Renal cortical epithelial cell (primary cell): ENCODE results near the gene TP73. TPM values are rescaled to one million over a fixed set of nuclear protein-coding genes. Genes with fewer than 3 reads are reported as not detected.

Source experiments
- DNase-seq: peaks from one replicate; pipeline ENCODE4 v3.0.0-alpha.2; 2011; ENCODE audit warnings: low read depth
- total RNA-seq: library from RNA; depleted of rRNA; stranded (reverse); fragments of >200 nt; gene quantifications from 2 replicates; pipeline ENCODE4 v1.2.3, GENCODE V29; 2014

TP73 gene
- total RNA-seq, 1 donor from 2014 or later, result under 0.01 TPM

DNA sequence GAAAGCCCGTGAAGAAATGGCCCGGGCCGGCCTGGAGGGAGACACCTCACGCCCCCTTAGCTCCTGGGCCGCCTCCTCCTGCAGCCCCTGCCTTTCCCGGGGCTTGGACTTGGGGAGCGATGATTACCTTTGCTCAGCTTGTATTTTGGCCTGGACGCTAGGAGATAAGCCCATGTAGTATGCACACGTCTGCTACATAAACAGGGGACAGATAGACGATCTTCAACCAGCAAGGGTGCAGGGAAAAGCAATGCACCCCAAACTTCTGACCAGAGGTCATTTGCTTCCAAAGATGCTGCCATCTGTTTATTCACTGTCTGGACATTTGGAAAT lies 936 bp downstream of the TP73 start:
- DNase-seq, result no peak

DNA sequence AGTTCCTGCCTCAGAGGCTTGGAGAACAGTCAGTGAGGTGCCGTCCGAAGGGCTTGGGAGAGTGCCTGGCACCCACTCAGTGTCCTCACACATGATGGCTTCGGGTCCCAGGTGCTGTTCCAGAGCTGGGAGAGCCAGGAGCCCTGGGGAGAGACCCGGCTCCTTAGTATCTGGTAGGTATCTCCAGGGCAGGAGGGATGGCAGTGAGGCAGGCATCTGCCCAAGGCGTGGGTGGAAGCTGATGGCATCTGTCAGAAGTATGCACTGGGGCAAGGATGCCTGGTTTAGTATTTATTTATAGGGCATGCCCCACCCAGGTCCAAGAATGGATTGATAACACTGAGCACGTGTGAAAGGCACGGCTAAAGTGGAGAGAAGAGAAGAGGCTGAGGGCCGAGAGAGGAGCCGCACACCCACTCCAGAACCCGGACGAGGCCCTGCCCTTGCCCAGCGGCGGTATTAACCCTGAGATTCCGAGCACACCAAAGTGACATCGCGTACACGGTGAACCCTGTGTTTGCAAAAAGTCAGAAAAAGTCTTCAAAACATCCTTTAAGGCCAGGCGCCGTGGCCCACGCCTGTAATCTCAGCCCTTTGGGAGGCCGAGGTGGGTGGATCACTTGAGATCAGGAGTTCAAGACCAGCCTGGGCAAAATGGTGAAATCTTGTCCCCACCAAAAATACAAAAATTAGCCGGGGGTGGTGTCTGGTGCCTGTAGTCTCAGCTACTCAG lies 2.4 kb downstream of the TP73 start:
- no peak for DNase-seq

DNA sequence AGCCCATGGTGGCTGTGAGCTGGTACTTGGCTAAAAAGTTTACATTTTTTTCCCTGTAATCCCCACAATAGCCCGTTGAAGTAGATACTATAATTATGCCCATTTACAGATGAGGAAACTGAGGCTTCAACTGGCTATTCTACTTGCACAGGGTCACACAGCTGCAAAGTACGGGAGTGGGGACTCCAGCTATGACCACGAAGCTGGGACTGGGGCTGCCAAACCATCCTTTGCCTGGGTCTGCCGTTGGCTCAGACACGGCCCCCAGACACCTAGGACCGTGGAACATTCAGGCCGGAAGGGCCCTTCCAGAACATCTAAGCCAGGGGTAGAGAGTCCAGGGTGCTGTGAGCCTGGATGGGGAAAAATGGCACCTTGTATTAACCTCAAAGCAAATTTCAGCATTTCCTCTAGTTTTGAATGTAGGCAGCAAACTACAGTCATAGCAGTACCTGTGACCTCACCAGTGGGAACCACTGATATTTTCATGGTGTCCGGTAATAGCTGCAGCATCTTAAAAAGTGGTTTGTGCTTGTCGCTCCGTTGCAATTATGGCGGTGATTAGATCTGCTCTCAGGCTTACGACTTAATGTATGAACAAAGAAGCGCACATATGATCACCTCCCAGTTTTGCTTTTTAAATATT lies 4.3 kb downstream of the TP73 start:
- no peak for DNase-seq

DNA sequence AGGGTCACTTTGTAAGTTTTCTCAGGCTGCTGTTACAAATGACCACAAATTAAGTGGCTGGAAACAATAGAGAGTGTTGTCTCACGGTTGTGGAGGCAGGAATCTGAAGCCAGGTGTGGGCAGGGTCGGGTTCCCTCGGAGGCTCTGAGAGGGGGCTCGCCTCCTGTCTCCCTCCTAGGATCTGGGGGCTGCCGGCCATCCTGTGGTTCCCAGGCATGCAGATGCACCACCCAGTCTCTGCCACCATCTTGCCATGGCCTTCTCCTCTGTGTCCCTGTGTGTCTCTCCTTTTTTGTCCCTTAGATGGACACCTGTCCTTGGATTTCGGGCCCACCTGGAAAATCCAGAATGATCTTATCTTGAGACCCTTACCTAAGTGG lies 4.8 kb downstream of the TP73 start:
- DNase-seq, result no peak

DNA sequence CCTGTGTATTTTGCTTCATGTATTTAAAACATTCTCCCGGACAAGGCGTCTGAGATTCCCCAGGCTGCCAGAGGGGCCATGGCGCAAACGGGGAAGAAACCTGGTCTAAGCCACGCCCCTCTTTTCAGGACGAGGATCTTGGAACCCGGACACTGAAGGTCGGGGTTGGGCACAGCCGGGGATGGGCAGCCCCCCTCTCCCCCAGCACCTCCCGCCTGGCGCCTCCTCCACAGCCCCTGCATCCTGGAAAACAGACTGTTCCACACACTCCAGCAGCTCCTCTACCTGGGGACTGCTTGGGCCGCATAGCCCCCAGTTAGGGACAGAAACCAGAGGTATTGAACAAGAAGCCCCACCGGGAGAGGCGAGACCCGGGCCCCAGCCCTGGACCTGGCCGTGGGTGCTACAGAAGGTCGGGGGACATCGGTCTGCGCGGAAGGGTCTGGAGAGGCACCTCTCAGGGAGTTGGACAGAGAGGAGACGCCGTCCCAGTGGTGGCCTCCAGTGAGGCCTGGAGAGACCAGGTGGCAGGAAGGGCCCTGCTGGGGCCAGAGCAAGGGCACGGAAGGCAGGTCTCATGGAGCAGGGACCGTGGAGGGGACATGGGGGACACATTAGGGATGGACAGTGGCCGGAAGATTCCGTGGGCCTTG lies 5.4 kb downstream of the TP73 start:
- DNase-seq, result no peak

DNA sequence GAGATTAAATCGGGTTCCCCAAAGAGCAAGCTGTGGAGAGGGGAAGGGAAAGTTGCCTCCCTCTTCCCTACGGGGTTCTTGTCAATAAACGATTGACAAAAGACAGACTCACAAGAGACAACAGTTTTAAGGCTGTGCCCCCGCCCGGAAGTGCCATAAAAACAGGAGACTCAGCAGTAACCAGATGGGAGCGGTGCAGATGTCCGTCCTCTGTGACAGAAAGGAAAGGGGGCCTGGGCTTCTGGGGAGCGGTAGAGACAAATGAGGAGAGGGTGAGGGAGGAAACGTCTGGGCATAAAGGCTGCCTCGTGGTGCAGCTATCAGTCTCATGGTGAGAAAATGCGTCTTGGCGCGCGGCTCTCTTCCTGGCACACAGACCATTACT lies 5.9 kb downstream of the TP73 start:
- DNase-seq, result no peak

DNA sequence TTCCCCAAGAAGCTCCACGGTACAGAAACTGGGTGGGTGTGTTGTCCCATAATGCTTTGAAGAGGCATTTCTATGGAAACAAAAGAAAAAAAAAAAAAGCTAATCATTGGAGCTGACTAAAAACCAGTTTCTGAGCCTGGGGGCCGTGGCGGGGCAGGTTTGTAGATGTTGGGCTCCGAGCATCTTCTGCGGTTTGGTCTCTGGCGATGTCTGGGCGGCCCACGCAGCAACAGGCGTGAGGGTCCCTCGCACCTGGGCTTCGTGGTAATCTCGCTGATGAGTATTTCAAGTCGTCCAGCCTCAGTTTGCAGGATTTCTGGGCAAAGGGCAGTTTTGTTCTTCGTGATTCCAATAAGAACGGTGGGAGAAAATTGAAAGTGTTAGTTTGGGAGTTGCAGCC lies 6.8 kb downstream of the TP73 start:
- DNase-seq, result no peak

DNA sequence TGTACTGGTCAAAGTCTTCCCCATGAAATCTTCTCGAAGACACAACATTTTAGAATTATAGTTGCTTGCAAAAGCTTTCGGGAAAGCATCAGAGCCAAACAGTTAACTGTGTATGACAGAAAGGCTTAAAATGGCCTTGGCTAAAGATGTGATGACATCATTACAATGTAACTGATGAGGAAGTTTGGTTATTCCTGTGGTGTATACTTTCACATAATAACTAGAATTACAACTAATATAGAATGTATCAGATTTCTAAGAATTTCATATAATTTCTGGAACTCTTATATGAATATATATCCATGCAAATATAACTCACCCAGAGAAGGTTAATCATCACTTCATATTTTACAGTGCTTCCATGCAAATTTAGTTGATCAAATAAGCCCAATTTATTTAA lies 8.4 kb downstream of the TP73 start:
- no peak for DNase-seq

DNA sequence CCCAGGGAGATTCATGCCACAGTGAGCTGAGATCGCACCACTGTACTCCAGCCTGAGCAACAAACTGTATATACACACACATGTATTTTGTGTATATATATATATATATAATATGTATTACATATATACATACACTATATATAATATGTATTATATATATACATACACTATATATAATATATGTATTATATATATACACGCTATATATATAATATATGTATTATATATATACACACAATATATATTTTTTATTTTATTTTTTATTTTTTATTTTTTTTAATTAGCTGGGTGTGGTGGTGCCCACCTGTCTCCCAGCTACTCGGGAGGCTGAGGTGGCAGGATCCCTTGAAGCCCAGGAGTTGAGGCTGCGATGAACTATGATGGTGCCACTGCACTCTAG lies 9.3 kb downstream of the TP73 start:
- no peak for DNase-seq

DNA sequence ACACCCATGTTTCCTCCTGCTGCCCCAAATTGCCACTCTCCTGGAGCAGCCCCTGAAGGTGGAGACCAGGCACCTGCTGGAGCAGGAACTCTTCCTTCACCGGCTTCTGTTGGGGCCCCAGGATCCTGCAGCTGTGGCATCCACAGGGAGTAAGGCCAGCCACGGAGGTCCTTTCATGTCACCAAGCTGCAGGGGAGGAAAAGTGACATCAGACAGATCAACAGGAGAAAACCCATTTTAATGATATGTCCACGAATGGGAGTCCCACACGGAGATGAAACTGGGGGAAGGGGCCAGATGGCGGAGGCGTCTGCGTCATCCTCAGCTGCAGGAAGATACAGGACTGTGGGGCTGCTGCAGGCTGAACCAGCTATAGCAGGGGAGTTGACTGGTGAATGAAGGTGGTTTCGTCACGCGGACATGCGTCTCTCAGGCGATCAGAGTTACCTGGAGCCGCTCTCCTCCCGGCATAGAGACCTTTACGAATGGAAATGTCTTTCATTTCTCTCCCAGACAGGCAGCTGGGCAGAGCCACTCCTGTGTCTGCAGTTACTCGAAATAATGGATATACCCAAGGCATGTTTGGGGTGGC lies 9.9 kb downstream of the TP73 start:
- DNase-seq, result no peak

DNA sequence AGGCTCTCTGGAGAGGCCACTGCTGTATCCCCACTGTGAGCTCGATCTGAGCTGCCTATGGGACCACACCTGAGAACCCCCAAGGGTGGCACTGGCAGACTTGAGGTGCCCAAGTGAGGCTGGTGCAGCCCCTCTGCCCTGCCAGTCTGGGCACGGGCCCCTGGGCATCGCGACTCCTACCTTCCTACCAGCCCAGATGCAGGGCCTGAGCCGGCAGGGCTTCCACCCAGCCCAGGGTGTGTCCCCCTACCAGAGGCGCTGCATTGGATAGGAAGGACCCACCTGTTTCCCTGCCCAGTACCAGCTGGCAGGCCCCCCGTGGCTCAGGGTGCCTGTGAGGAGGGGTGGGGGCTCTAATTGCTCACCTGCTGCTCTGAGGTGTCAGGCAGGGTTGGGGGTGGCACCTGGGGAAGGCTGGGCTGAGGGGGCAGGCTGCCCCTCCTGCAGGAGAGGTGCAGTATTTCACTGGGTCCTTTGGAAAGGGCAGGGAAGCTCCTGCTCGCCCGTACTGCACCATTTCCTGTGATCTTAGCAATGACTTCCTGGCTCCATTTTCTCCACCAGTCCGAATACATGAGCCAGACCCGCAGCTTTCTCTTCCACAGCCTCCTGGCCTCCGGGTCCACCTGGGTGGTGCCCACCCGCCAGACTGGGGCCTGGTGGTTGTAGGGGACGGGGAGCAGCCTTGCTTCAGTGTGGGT lies 11.8 kb downstream of the TP73 start:
- DNase-seq, result no peak

DNA sequence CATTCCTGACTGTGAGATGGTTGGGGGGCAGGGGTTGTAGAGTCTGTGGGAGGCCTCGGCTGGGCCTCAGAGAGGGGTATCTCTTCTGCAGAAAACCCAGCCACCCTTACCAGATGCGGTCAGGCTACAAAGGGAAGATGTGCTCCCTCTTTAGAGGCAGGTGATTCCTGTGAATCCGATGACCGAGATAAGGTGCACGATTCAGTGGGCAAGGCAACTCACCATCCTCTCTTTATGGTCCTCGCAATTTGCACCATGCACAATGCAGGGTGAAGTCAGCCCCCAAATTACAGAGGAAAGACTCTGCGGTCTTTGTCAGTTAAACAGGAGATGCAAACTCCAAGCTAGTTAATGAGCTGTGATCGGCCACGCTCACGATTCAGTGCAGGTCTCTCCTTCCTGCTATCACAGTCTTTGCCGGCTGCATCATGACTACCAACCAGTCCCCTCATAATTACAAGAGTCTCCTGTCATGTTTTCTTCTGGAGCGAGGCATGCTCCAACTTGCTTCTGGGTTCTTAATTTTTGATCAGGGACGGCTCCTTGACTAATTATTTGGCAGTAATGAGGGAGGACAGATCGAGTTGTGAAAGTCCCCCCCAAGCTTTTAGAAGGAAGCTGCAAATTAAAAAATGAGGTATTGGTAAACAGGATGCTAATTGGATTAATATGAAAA lies 12.5 kb downstream of the TP73 start:
- DNase-seq, result no peak

DNA sequence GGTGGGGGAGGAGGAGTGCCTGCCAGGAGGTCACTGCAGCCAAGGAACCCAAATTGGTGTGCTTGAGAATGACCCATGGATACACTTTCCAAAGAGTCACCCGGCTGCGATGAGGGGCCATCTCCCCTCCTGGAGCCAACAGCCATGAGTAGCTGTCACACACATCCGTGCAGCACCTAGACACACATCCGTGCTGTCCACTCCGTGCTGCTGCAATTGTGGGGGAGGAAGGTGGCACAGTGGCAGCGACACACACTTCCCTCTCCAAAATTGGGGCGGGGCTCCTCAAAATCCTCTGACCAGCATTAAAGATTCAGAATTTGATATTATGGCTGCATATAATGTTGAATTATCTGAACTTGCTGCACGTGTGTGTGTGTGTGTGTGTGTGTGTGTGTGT lies 15.8 kb downstream of the TP73 start:
- DNase-seq, result no peak

DNA sequence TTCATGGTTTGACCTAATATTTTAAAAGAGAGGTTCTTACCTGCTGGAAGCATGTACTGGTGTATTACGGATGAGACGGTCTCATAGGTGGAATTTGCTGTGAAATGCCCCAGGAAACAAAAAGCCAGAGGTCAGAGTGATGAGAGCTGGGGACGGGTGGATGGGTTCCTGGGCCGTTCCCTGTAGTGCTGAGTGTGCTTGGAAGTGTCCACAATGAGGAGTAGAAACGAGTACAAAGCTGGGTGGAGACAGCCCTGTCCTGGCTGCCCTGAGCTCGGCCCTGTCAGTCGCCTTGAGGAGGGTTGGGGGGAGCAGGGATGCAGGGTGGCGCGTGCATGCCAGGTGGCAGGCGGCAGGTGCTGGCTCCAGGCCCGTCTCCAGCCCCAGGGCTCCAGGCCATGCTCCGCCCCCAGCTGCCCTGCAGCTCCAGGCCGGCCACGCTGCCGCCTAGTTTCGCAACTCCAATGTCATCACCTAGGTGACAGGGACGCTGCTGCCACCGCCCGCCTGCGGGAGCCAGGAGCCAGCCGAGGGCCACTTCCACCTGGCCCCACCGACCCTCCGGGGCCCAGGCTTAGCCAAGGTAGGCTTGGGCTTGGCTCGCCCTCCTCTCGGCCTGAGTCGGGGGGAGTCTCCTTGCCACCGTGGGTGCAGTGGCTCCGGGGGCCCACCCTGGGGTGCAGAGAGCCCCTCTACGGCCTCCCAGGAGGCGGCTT lies 16.4 kb downstream of the TP73 start:
- peak; percentile 43 for DNase-seq

DNA sequence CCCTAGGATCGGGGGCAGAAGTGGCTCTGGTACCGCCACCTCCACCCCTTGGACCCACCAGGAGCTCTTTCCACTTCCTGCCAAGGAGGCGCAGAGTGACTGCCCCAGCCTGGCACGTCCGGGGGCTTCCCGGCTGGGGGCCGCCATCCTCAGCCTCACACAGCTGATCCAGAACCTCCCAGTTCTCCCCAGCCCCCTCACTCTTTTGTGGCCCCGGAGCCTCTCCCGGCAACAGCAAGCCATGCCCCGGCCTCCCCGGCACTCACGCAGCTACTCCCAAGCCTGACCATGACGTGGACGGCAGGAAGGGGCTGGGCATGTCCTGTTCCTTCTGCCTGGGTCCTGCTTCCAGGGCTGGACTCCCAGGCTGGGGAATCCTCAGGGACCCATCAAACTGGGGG lies 17.1 kb downstream of the TP73 start:
- no peak for DNase-seq

DNA sequence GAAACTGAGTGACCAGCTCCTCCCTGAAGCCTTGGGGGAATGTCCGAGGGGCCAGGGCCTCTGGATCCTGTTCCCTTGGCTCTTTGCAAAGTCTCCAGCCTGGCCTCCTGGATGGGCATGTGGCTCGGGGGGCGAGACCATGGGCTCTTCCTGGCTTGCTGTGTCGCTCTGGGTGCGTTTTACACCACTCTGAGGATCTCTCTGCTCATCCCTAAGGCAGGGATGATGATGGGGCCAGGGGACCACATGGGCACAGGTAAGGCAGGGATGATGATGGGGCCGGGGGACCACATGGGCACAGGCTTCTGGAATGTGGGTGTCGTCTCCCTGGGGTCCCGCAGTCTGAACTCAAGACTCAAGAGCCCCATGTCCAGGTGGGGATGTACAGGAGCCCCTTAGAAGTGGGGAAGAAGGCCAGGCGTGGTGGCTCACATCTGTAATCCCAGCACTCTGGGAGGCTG lies 17.7 kb downstream of the TP73 start:
- no peak for DNase-seq

DNA sequence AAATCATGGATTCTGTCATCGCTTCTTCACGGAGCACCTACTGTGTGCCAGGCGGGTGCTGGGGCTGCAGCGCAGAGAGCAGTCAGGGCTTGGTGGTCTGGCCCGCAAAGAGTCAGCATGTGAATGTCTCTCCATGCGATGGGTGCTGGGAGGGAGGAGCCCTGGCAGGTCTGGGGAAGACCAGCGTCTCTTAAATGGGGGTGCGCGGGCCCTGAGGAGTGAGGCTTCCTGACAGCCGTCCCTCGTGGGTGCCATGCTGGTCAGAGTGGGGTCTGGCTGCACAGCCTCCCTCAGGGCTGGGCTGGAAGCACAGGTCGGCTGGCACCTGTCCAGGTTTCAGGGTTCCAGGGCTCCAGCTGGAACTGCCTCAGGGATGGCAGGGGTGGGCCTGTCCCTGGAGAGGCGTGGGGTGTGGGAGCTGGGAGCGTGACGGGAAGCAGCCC lies 18.5 kb downstream of the TP73 start:
- DNase-seq, result no peak

DNA sequence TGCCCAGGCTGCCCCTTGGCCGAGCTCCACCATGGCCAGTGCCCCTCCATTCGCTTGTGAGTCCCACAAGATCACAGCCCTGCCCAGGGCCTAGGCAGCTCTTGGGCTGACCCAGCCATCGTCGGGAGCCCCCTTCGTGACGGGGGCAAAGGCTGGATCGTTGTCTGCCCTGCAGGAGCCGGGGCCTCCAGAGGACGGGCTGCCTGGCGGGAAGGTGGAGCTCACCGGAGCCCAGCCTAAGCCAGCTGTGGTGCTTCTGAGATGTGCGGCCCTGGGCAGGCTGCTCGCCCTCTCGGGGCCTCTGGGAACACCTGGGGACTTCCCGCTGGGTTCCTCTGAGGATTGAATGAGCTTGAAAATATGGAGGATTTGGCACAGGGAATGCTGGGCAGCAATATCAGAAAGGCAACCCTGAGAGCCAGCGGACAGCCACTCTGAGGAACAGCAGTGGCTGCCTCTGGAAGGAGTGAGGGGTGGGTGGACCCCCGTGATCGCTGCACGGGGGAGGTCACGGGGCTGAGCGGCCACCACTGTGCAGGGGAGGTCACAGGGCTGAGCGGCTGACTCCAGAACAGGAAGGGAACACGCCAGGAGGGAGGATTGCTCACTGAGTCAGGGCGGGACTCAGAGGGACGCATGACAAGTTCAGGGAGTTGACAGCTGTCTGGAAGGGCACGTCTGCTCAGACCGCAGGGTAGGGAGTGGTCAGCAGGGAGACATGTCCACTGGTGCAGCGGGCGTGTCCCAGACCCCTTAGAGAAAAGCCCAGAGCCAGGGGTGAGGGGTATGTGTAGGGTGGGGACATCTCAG lies 19.3 kb downstream of the TP73 start:
- peak; percentile 9 for DNase-seq

DNA sequence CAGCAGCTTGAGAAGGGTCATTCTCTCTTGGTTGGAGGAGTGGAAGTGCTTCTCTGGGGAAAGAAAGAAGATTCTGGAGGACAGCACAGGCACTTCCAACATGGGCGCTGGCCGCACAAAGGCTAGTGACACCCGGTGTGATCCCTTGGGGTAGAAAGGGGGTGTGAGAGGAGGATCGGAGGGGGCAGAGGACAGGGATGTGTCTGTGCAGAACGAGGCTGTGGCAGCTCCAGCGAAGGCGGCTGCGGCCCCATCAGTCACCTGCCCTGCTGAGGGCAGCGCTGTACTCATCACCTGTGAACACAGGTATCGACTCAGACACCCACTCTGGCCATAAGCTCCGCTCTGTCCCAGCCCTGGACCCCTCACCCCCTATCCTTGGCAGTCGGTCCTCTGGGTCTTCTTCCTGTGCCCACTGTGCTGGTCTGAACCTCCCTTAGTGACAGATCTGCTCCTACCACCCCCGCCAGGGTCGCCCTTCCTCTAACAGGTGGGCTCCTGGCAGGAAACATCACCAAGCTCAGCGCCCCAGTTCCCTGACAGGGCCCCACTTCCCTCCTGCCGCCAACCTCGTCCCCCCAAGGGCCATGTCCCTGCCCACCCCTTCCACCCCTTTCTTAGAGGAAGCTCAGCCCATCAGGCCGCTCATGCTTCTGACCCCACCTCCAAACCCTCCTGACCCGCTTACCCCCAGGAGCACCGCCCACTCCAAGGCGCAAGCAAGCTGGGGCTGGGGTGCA lies 20.1 kb downstream of the TP73 start:
- no peak for DNase-seq

DNA sequence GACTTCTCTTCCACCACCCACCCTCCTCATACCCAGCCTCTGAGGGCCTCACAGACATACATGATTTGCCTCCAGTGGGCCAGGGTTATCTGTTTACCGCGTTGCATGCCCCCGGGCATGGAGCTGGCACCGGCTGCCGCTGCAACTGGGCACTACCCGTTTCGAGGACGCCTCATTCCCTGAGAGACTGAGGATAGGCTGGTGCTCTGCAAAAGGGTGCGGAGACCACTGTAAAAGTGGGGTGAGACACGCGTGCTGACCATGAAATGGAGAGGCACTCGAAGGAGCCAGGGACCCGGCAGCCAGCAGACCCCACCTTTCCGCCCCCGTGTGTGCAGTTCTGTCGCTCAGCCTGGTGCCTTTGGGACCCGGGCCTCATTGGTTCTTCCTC lies 20.6 kb downstream of the TP73 start:
- DNase-seq, result no peak
